Mesenchymal stem cell (in vitro differentiated cells and primary cell): Measurements from ENCODE around the gene ARMH2.

ENCODE experiments used
- DNase-seq: peaks from one replicate; pipeline ENCODE4 v3.0.0-alpha.2; 2013
- H2AFZ ChIP-seq: one replicate; pipeline ENCODE4 v1.6.1; 2013; ENCODE audit warnings: low read depth, mild to moderate bottlenecking, control low read depth, inconsistent platforms, low read length, moderate library complexity
- H2AK5ac ChIP-seq: 2 replicates; pipeline ENCODE4 v1.6.1; 2013; ENCODE audit warnings: low read length, moderate library complexity, mild to moderate bottlenecking, inconsistent platforms; ENCODE audit not compliant: severe bottlenecking
- H2BK120ac ChIP-seq: one replicate; pipeline ENCODE4 v1.6.1; 2013; ENCODE audit warnings: low read depth, mild to moderate bottlenecking, inconsistent platforms, low read length, moderate library complexity
- H2BK12ac ChIP-seq, 2 experiments: one replicate each; pipeline ENCODE4 v1.6.1; 2013; ENCODE audit warnings: inconsistent platforms in 2 of 2, low read length in 2 of 2, mild to moderate bottlenecking in 2 of 2, moderate library complexity in 2 of 2, control low read depth in 1 of 2
- H2BK15ac ChIP-seq: one replicate; pipeline ENCODE4 v1.6.1; 2013; ENCODE audit warnings: mild to moderate bottlenecking, low read depth, inconsistent platforms; ENCODE audit not compliant: poor library complexity, severe bottlenecking
- H2BK5ac ChIP-seq: 2 replicates; pipeline ENCODE4 v1.6.1; 2013; ENCODE audit warnings: low read depth, mild to moderate bottlenecking, low read length, control low read depth, inconsistent platforms; ENCODE audit not compliant: poor library complexity, severe bottlenecking
- H3K14ac ChIP-seq, 2 experiments: one replicate each; pipeline ENCODE4 v1.6.1; 2013; ENCODE audit warnings: inconsistent platforms in 2 of 2, low read length in 2 of 2, control low read depth in 1 of 2, mild to moderate bottlenecking in 1 of 2, moderate library complexity in 1 of 2
- H3K18ac ChIP-seq, 2 experiments: one replicate each; pipeline ENCODE4 v1.6.1; 2013; ENCODE audit warnings: inconsistent platforms in 2 of 2, low read length in 2 of 2, control low read depth in 1 of 2, low read depth in 1 of 2, mild to moderate bottlenecking in 1 of 2
- H3K23ac ChIP-seq, 2 experiments: one replicate each; pipeline ENCODE4 v1.6.1; 2013; ENCODE audit warnings: inconsistent platforms in 2 of 2, low read length in 2 of 2, mild to moderate bottlenecking in 2 of 2, moderate library complexity in 2 of 2, control low read depth in 1 of 2
- H3K27ac ChIP-seq: 2 replicates; pipeline ENCODE4 v1.5.1; 2013; ENCODE audit warnings: mild to moderate bottlenecking, moderate library complexity, low read length, control low read depth, inconsistent platforms; ENCODE audit not compliant: poor library complexity, severe bottlenecking
- H3K27me3 ChIP-seq, 2 experiments: 2 replicates each; pipeline versions ENCODE4 v1.6.1 to v1.7.0; 2013; ENCODE audit warnings: low read length in 2 of 2, mild to moderate bottlenecking in 2 of 2, moderate library complexity in 2 of 2, control low read depth in 1 of 2, inconsistent platforms in 1 of 2; ENCODE audit not compliant: control insufficient read depth in 1 of 2, insufficient read depth in 1 of 2
- H3K36me3 ChIP-seq, 2 experiments: 2 replicates each; pipeline versions ENCODE4 v1.6.1 to v1.7.0; 2013; ENCODE audit warnings: low read length in 2 of 2, control low read depth in 1 of 2, inconsistent platforms in 1 of 2, low read depth in 1 of 2, mild to moderate bottlenecking in 1 of 2; ENCODE audit not compliant: insufficient read depth in 2 of 2, control insufficient read depth in 1 of 2
- H3K4ac ChIP-seq, 2 experiments: one replicate each; pipeline ENCODE4 v1.6.1; 2013; ENCODE audit warnings: inconsistent platforms in 2 of 2, low read length in 2 of 2, mild to moderate bottlenecking in 2 of 2, moderate library complexity in 2 of 2, control low read depth in 1 of 2, low read depth in 1 of 2
- H3K4me1 ChIP-seq: 2 replicates; pipeline ENCODE4 v1.6.1; 2013; ENCODE audit warnings: low read depth, low read length, control low read depth; ENCODE audit not compliant: control insufficient read depth, insufficient read depth
- H3K4me2 ChIP-seq: 2 replicates; pipeline ENCODE4 v1.6.1; 2013; ENCODE audit warnings: low read length, mild to moderate bottlenecking, inconsistent platforms; ENCODE audit not compliant: poor library complexity, severe bottlenecking
- H3K4me3 ChIP-seq, 2 experiments: 2 replicates each; pipeline versions ENCODE4 v1.5.1 to v1.7.0; 2013; ENCODE audit warnings: low read length in 2 of 2, mild to moderate bottlenecking in 2 of 2, control low read depth in 1 of 2, low read depth in 1 of 2; ENCODE audit not compliant: insufficient read depth in 1 of 2
- H3K79me1 ChIP-seq: replicated peaks from 2 replicates; pipeline ENCODE4 v1.6.1; 2013; ENCODE audit warnings: mild to moderate bottlenecking, control low read depth, low read length, inconsistent platforms; ENCODE audit not compliant: poor library complexity, severe bottlenecking
- H3K9ac ChIP-seq: 2 replicates; pipeline ENCODE4 v1.7.0; 2013; ENCODE audit warnings: mild to moderate bottlenecking, low read length, moderate library complexity
- H3K9me3 ChIP-seq: 2 replicates; pipeline ENCODE4 v1.7.0; 2013; ENCODE audit warnings: mild to moderate bottlenecking, low read length; ENCODE audit not compliant: control insufficient read depth
- H4K8ac ChIP-seq: one replicate; pipeline ENCODE4 v1.6.1; 2013; ENCODE audit warnings: inconsistent platforms, mild to moderate bottlenecking, low read length, moderate library complexity
- H4K91ac ChIP-seq: one replicate; pipeline ENCODE4 v1.6.1; 2013; ENCODE audit warnings: mild to moderate bottlenecking, low read length, inconsistent platforms
- WGBS: methylation state at CpG from one replicate; pipeline ENCODE4 v1.1.7; 2013; ENCODE audit warnings: mixed read lengths; 5-methylcytosine and 5-hydroxymethylcytosine counted together

Gene ARMH2

GRCh38 chr6:24831771-24832716 is 33.3 kb upstream of the ARMH2 start:
- Histone ChIP-seq H4K91ac (no peak overlapping the region), H3K27ac (peak overlapping the region; percentile 53), H3K18ac (peak overlapping the region in 1 of 2 experiments; percentile 43), H3K4me3 (no peak overlapping the region), H3K36me3 (peaks cover 0 to 22% of the 10 kb centered on the region in 2 experiments), H2AFZ (no peak overlapping the region), H3K4me1 (peaks cover 5% of the 10 kb centered on the region), H4K8ac (no peak overlapping the region), H2AK5ac (no peak overlapping the region), H3K23ac (no peak overlapping the region), H2BK12ac (no peak overlapping the region), H3K14ac (no peak overlapping the region), H3K4me2 (peak overlapping the region; percentile 32), H2BK120ac (no peak overlapping the region), H3K27me3 (no peaks in the 10 kb centered on the region), H3K4ac (no peak overlapping the region), H3K9me3 (no peaks in the 10 kb centered on the region), H2BK5ac (no peak overlapping the region), H3K79me1 (no peaks in the 10 kb centered on the region), H2BK15ac (peak overlapping the region; percentile 52), H3K9ac (peak overlapping the region; percentile 60)
- 76% methylated on average over 9 of the region's 10 CpGs for WGBS
- peak; percentile 63 for DNase-seq

DNA sequence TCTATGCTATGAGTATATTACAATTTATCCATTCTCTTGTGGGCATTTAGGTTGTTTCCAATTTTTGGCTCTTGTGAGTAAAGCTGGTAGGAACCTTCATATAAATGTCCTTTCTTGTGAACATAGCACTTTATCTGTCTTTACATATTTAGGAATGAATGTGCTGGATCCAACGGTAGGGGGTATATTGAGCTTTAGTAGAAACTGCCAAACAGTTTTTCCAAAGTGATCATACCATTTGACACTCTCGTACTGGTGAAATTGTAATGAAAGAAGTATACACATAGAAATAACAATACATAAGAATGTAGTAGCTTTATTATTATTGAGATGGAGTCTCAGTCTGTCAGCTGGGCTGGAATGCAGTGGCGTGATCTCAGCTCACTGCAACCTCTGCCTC is 30.9 kb upstream of the ARMH2 start:
- H2BK12ac ChIP-seq, result no peak overlapping the region
- no peaks in the 10 kb centered on the region for H3K27me3 ChIP-seq
- H2AK5ac ChIP-seq, result no peak overlapping the region
- no peaks in the 10 kb centered on the region for H3K9me3 ChIP-seq
- no peak overlapping the region for H3K4me2 ChIP-seq
- H4K8ac ChIP-seq, result no peak overlapping the region
- H3K14ac ChIP-seq, result no peak overlapping the region
- no peak overlapping the region for H3K23ac ChIP-seq
- H3K4me1 ChIP-seq, result peaks cover 6% of the 10 kb centered on the region
- H3K18ac ChIP-seq, result no peak overlapping the region
- no peak overlapping the region for H3K27ac ChIP-seq
- H2AFZ ChIP-seq, result no peak overlapping the region
- no peak overlapping the region for H4K91ac ChIP-seq
- no peaks in the 10 kb centered on the region for H3K79me1 ChIP-seq
- no peak overlapping the region for H2BK120ac ChIP-seq
- H3K36me3 ChIP-seq, result peaks cover 0 to 31% of the 10 kb centered on the region in 2 experiments
- H3K4ac ChIP-seq, result no peak overlapping the region
- 100% methylated on average over 1 of the region's 3 CpGs for WGBS
- DNase-seq, result no peak
- H3K4me3 ChIP-seq, result no peak overlapping the region
- H3K9ac ChIP-seq, result no peak overlapping the region
- H2BK15ac ChIP-seq, result no peak overlapping the region
- H2BK5ac ChIP-seq, result no peak overlapping the region

- Histone ChIP-seq H3K14ac (no peak overlapping the region), H2BK12ac (no peak overlapping the region), H3K9ac (no peak overlapping the region), H3K27ac (no peak overlapping the region), H3K4ac (no peak overlapping the region), H3K9me3 (no peaks in the 10 kb centered on the region), H4K91ac (no peak overlapping the region), H3K4me2 (no peak overlapping the region), H3K4me3 (no peak overlapping the region), H2BK5ac (no peak overlapping the region), H2BK15ac (no peak overlapping the region), H3K27me3 (no peaks in the 10 kb centered on the region), H4K8ac (no peak overlapping the region), H3K18ac (no peak overlapping the region), H3K36me3 (peaks cover 0 to 41% of the 10 kb centered on the region in 2 experiments), H3K79me1 (no peaks in the 10 kb centered on the region), H2BK120ac (no peak overlapping the region), H3K23ac (no peak overlapping the region), H3K4me1 (peaks cover 6% of the 10 kb centered on the region), H2AK5ac (no peak overlapping the region), H2AFZ (no peak overlapping the region)
- 79% methylated on average over 6 of the region's 8 CpGs for WGBS
- DNase-seq, result no peak
These were observed 29.3 kb upstream of the ARMH2 start for GRCh38 chr6:24827970-24828369.

DNA sequence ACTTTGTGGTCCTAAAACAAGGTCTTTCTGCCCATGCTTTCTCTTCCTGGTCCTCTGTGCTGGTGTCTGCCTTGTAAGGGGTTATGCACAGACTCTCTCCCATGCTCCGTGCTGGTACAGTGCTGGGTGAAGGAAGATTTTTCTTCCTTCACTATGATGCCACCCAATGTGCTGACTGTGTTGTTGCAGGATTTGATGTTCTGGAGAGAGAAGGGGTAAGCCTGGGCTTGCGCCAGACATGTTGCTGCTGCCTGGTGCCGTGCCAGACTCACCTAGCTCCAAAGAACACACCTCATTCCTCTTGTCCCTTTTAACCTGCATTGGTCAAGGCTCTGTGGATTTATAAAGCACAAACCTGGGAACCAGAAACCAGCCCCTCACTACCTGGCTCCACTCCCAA is 28.4 kb upstream of the ARMH2 start:
- no peak overlapping the region for H2BK15ac ChIP-seq
- peaks cover 6% of the 10 kb centered on the region for H3K4me1 ChIP-seq
- peaks cover 0 to 39% of the 10 kb centered on the region in 2 experiments for H3K36me3 ChIP-seq
- H3K14ac ChIP-seq, result no peak overlapping the region
- no peak overlapping the region for H3K4ac ChIP-seq
- no peak overlapping the region for H2BK5ac ChIP-seq
- H3K79me1 ChIP-seq, result no peaks in the 10 kb centered on the region
- peak overlapping the region; percentile 2 for H4K91ac ChIP-seq
- H3K27me3 ChIP-seq, result no peaks in the 10 kb centered on the region
- H2AFZ ChIP-seq, result no peak overlapping the region
- WGBS, result 100% methylated on average over 2 of the region's 3 CpGs
- H3K9ac ChIP-seq, result no peak overlapping the region
- H2AK5ac ChIP-seq, result no peak overlapping the region
- peak overlapping the region; percentile 28 for H4K8ac ChIP-seq
- H3K9me3 ChIP-seq, result no peaks in the 10 kb centered on the region
- no peak overlapping the region for H3K4me3 ChIP-seq
- H3K23ac ChIP-seq, result no peak overlapping the region
- no peak overlapping the region for H2BK12ac ChIP-seq
- DNase-seq, result no peak
- H3K4me2 ChIP-seq, result no peak overlapping the region
- H2BK120ac ChIP-seq, result no peak overlapping the region
- no peak overlapping the region for H3K27ac ChIP-seq
- peak overlapping the region in 1 of 2 experiments; percentile 4 for H3K18ac ChIP-seq
